ENCODE data around the gene TRABD.
A peak's percentile ranks its signal among the peaks of the same experiment; 100 is the strongest.
"Not testable (repeated sequence)": the region's sequence is repeated elsewhere in the genome, so short reads cannot be mapped to it uniquely, and the experiment has no call there.

TRABD gene

DNA sequence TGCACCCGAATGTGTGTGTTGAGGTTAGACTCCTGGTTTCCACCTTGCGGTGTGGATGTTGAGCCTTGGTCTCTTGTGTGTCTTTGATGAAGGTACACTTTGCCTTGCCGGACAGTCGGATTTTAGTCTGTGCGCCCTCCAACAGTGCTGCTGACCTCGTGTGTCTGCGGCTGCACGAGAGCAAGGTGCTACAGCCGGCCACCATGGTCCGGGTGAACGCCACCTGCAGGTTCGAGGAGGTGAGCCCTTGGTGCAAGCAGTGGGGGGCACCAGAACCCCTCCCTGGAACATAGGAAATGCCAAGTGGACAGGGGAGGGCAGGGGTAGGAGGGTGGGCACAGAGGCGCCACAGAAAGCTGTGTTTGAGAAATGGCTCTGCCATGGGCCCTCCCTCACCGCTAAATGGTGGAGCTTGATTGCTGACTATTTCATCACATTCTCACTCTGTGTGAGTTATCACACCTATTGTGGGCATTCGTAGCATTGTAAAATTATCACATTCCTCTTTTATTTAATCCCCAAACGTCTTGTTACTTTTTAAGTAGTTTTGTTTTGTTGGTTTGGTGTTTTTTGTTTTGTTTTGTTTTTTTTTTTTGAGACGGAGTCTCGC lies 41.6 kb upstream of the TRABD start:
- Histone ChIP-seq H3K36me3 (ENCODE audit: control insufficient read depth in 2 of 2, insufficient read depth in 2 of 2, low read length in 2 of 2) (no peaks in the 10 kb centered on the region), H3K4me3 (ENCODE audit: low read length in 2 of 2) (no peak overlapping the region), H3K27ac (ENCODE audit: low read length) (no peak overlapping the region), H3K9ac (ENCODE audit: low read length in 2 of 2) (no peak overlapping the region), H3K4me1 (ENCODE audit: control insufficient read depth, insufficient read depth, low read length) (peaks cover 5% of the 10 kb centered on the region), H3K9me3 (ENCODE audit: control insufficient read depth in 2 of 2, low read length in 2 of 2) (no peaks in the 10 kb centered on the region), H3K27me3 (ENCODE audit: control insufficient read depth in 1 of 2, insufficient read depth in 2 of 2, low read length in 2 of 2) (peaks cover 0 to 7% of the 10 kb centered on the region in 2 donors)

GRCh38 chr22:50145721-50146438 lies 39.8 kb upstream of the TRABD start:
- H3K4me1 ChIP-seq (ENCODE audit: control insufficient read depth, insufficient read depth, low read length), result peaks cover 5% of the 10 kb centered on the region
- H3K36me3 ChIP-seq (ENCODE audit: control insufficient read depth in 2 of 2, insufficient read depth in 2 of 2, low read length in 2 of 2), result no peaks in the 10 kb centered on the region
- no peaks in the 10 kb centered on the region for H3K9me3 ChIP-seq (ENCODE audit: control insufficient read depth in 2 of 2, low read length in 2 of 2)
- H3K27me3 ChIP-seq (ENCODE audit: control insufficient read depth in 1 of 2, insufficient read depth in 2 of 2, low read length in 2 of 2), result peaks cover 0 to 4% of the 10 kb centered on the region in 2 donors
- no peak overlapping the region for H3K4me3 ChIP-seq (ENCODE audit: low read length in 2 of 2)
- H3K27ac ChIP-seq (ENCODE audit: low read length), result no peak overlapping the region
- no peak overlapping the region for H3K9ac ChIP-seq (ENCODE audit: low read length in 2 of 2)

GRCh38 chr22:50146439-50147238 lies 39.1 kb upstream of the TRABD start:
- Histone ChIP-seq H3K27me3 (ENCODE audit: control insufficient read depth in 1 of 2, insufficient read depth in 2 of 2, low read length in 2 of 2) (peaks cover 0 to 4% of the 10 kb centered on the region in 2 donors), H3K27ac (ENCODE audit: low read length) (no peak overlapping the region), H3K9me3 (ENCODE audit: control insufficient read depth in 2 of 2, low read length in 2 of 2) (no peaks in the 10 kb centered on the region), H3K4me1 (ENCODE audit: control insufficient read depth, insufficient read depth, low read length) (peaks cover 5% of the 10 kb centered on the region), H3K9ac (ENCODE audit: low read length in 2 of 2) (no peak overlapping the region), H3K36me3 (ENCODE audit: control insufficient read depth in 2 of 2, insufficient read depth in 2 of 2, low read length in 2 of 2) (no peaks in the 10 kb centered on the region), H3K4me3 (ENCODE audit: low read length in 2 of 2) (peak overlapping the region in 1 of 2 donors; percentile 35)

DNA sequence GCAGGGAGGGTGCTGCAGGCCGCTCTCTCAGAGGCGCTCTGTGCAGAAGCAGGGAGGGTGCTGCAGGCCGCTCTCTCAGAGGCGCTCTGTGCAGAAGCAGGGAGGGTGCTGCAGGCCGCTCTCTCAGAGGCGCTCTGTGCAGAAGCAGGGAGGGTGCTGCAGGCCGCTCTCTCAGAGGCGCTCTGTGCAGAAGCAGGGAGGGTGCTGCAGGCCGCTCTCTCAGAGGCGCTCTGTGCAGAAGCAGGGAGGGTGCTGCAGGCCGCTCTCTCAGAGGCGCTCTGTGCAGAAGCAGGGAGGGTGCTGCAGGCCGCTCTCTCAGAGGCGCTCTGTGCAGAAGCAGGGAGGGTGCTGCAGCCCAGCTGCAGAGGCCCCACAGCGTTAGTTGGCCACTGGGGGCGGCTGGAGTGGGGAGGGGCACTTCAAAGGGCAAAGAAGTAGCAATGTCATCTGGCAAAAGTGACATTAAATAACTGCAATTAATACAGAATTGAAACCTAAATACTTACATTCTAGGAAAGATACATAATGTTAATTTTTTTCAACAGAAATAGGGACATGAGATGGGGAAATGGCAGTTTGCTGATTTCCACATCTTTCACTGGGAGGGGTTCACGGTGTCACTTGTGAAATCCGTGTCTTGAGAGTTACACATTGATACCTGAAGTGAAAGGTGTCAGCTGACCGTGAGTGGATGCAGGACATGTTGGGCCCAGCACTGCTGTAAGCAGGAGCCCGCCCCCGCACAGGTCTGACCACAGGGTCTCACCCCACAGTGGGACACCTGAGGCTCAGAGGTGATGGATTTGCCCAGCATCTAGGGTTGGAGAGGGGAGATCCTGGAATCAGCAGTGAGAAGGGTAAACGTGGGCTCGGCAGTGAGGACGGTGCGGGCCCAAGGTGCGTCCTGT lies 38.2 kb upstream of the TRABD start:
- H3K4me1 ChIP-seq (ENCODE audit: control insufficient read depth, insufficient read depth, low read length); H3K27ac ChIP-seq (ENCODE audit: low read length); H3K27me3 ChIP-seq (ENCODE audit: control insufficient read depth in 1 of 2, insufficient read depth in 2 of 2, low read length in 2 of 2); H3K9me3 ChIP-seq (ENCODE audit: control insufficient read depth in 2 of 2, low read length in 2 of 2); H3K36me3 ChIP-seq (ENCODE audit: control insufficient read depth in 2 of 2, insufficient read depth in 2 of 2, low read length in 2 of 2); H3K9ac ChIP-seq (ENCODE audit: low read length in 2 of 2); H3K4me3 ChIP-seq (ENCODE audit: low read length in 2 of 2): not testable (repeated sequence)

GRCh38 chr22:50148166-50148500 lies 37.6 kb upstream of the TRABD start:
- Histone ChIP-seq H3K27me3 (ENCODE audit: control insufficient read depth in 1 of 2, insufficient read depth in 2 of 2, low read length in 2 of 2) (no peaks in the 10 kb centered on the region), H3K36me3 (ENCODE audit: control insufficient read depth in 2 of 2, insufficient read depth in 2 of 2, low read length in 2 of 2) (no peaks in the 10 kb centered on the region), H3K4me1 (ENCODE audit: control insufficient read depth, insufficient read depth, low read length) (peaks cover 5% of the 10 kb centered on the region), H3K27ac (ENCODE audit: low read length) (no peak overlapping the region), H3K9me3 (ENCODE audit: control insufficient read depth in 2 of 2, low read length in 2 of 2) (no peaks in the 10 kb centered on the region), H3K9ac (ENCODE audit: low read length in 2 of 2) (no peak overlapping the region), H3K4me3 (ENCODE audit: low read length in 2 of 2) (no peak overlapping the region)

- Histone ChIP-seq H3K4me3 (ENCODE audit: low read length in 2 of 2) (no peak overlapping the region), H3K9me3 (ENCODE audit: control insufficient read depth in 2 of 2, low read length in 2 of 2) (no peaks in the 10 kb centered on the region), H3K27ac (ENCODE audit: low read length) (no peak overlapping the region), H3K36me3 (ENCODE audit: control insufficient read depth in 2 of 2, insufficient read depth in 2 of 2, low read length in 2 of 2) (no peaks in the 10 kb centered on the region), H3K4me1 (ENCODE audit: control insufficient read depth, insufficient read depth, low read length) (peaks cover 5% of the 10 kb centered on the region), H3K9ac (ENCODE audit: low read length in 2 of 2) (no peak overlapping the region), H3K27me3 (ENCODE audit: control insufficient read depth in 1 of 2, insufficient read depth in 2 of 2, low read length in 2 of 2) (no peaks in the 10 kb centered on the region)
Observed at GRCh38 chr22:50148991-50149721, 36.6 kb upstream of the TRABD start.

GRCh38 chr22:50150161-50151129 lies 35.3 kb upstream of the TRABD start:
- H3K27ac ChIP-seq (ENCODE audit: low read length), result no peak overlapping the region
- H3K36me3 ChIP-seq (ENCODE audit: control insufficient read depth in 2 of 2, insufficient read depth in 2 of 2, low read length in 2 of 2), result no peaks in the 10 kb centered on the region
- no peaks in the 10 kb centered on the region for H3K27me3 ChIP-seq (ENCODE audit: control insufficient read depth in 1 of 2, insufficient read depth in 2 of 2, low read length in 2 of 2)
- H3K9me3 ChIP-seq (ENCODE audit: control insufficient read depth in 2 of 2, low read length in 2 of 2), result no peaks in the 10 kb centered on the region
- no peak overlapping the region for H3K4me3 ChIP-seq (ENCODE audit: low read length in 2 of 2)
- no peak overlapping the region for H3K9ac ChIP-seq (ENCODE audit: low read length in 2 of 2)
- peaks cover 5% of the 10 kb centered on the region for H3K4me1 ChIP-seq (ENCODE audit: control insufficient read depth, insufficient read depth, low read length)

GRCh38 chr22:50151571-50152537 lies 33.9 kb upstream of the TRABD start:
- no peak overlapping the region for H3K9ac ChIP-seq (ENCODE audit: low read length in 2 of 2)
- peaks cover 4% of the 10 kb centered on the region for H3K4me1 ChIP-seq (ENCODE audit: control insufficient read depth, insufficient read depth, low read length)
- H3K9me3 ChIP-seq (ENCODE audit: control insufficient read depth in 2 of 2, low read length in 2 of 2), result no peaks in the 10 kb centered on the region

More at GRCh38 chr22:50151571-50152537, 33.9 kb upstream of the TRABD start:
- Histone ChIP-seq H3K27me3 (ENCODE audit: control insufficient read depth in 1 of 2, insufficient read depth in 2 of 2, low read length in 2 of 2) (no peaks in the 10 kb centered on the region), H3K4me3 (ENCODE audit: low read length in 2 of 2) (no peak overlapping the region), H3K27ac (ENCODE audit: low read length) (no peak overlapping the region), H3K36me3 (ENCODE audit: control insufficient read depth in 2 of 2, insufficient read depth in 2 of 2, low read length in 2 of 2) (no peaks in the 10 kb centered on the region)

Measured in stomach smooth muscle (tissue), 2 donors.